VCaP (cell line): ENCODE measurements around the gene ERICH4.
A peak's percentile ranks its signal among the peaks of the same experiment; 100 is the strongest.

Source experiments
- H3K27ac ChIP-seq: fragments of 450-650 bp; 2 replicates; pipeline ENCODE4 v1.5.1; 2017
- TF ChIP-seq, protein P1 (sequence below): fragments of 450-650 bp; conservative IDR thresholded peaks from 2 replicates; pipeline ENCODE4 v1.5.1; 2017; ENCODE audit warnings: mild to moderate bottlenecking, moderate library complexity

ERICH4 gene

GRCh38 chr19:41399525-41399924 lies 43.4 kb upstream of the ERICH4 start:
- H3K27ac ChIP-seq = no peak overlapping the region
- TF ChIP-seq, protein P1, sequence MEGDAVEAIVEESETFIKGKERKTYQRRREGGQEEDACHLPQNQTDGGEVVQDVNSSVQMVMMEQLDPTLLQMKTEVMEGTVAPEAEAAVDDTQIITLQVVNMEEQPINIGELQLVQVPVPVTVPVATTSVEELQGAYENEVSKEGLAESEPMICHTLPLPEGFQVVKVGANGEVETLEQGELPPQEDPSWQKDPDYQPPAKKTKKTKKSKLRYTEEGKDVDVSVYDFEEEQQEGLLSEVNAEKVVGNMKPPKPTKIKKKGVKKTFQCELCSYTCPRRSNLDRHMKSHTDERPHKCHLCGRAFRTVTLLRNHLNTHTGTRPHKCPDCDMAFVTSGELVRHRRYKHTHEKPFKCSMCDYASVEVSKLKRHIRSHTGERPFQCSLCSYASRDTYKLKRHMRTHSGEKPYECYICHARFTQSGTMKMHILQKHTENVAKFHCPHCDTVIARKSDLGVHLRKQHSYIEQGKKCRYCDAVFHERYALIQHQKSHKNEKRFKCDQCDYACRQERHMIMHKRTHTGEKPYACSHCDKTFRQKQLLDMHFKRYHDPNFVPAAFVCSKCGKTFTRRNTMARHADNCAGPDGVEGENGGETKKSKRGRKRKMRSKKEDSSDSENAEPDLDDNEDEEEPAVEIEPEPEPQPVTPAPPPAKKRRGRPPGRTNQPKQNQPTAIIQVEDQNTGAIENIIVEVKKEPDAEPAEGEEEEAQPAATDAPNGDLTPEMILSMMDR = no peak

DNA sequence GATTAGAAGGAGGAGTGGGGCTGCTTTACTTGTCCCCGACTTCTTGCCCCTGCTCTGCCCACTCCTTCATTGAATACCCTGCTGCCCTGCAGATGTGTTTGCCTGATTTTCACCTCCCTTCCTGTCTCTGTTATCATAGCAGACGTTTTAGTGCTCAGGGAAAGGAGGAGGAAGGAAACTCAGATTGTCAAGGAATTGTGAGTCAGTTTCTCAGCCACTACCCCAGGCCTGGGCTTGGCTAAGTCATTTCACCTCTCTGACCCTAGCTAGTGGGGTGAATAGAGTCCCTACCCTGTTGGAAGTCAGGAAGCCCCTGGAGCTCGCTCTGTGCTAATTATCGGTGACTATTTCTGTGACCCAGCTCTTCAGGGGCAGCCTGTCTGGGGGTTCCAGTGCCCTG lies 41.5 kb upstream of the ERICH4 start:
- H3K27ac ChIP-seq = no peak overlapping the region
- TF ChIP-seq, protein P1 = no peak

DNA sequence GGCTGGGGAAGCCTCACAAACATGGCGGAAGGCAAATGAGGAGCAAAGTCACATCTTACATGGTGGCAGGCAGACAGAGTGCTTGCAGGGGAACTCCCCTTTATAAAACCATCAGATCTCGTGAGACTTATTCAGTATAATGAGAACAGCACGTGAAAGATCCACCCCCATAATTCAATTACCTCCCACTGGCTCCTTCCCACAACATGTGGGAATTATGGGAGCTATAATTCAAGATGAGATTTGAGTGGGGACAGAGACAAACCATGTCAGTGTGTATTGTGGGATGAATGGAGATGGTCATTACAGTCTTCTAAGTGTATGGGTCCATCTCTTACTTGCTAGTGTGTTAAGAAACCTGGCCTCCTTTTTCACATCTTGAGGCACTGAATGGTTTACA lies 40.9 kb upstream of the ERICH4 start:
- no peak overlapping the region for H3K27ac ChIP-seq
- TF ChIP-seq, protein P1 = no peak

GRCh38 chr19:41403181-41403970 lies 39.6 kb upstream of the ERICH4 start:
- peak overlapping the region; percentile 19; the same call in 1 of the 2 replicates for H3K27ac ChIP-seq
- TF ChIP-seq, protein P1 = no peak

DNA sequence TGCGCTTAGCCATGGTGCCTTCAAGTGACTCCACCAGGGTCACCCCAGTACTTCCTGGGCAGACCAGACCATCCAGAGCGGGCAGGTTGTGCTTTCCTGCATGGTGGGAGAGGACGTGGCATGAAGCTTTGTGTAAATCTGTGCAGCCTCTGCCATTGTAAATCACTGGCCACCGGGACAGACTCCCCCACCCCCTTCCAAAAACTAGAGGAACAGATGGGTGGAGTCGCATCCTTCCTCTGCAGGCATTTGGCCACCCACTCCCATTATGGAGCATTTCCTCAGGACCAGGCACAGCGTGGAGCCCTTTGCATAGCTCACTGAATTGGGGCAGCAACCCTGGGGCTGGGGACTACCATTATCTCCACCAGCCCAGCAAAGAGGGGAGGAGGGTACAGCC lies 37.2 kb upstream of the ERICH4 start:
- H3K27ac ChIP-seq = no peak overlapping the region
- TF ChIP-seq, protein P1 = no peak

DNA sequence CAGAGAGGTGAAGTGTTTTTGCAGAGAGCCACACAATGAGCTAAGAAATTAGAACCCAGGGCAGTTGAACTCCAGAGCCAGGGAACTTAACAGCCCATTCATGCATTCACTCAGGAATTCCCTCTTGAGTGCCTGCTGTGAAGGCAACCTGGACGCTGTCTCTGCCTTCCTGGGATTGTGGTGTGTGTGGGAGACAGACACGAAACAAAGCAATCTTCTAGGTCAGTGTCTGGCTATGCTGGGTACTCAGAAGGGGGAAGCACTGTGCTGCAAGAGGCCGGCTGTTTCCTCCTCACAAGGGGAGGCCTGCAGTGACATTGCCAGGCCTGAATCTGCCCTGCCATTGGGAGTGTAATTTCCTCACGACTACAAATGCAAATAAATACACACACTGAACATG lies 35.7 kb upstream of the ERICH4 start:
- TF ChIP-seq, protein P1 = no peak
- H3K27ac ChIP-seq = no peak overlapping the region

DNA sequence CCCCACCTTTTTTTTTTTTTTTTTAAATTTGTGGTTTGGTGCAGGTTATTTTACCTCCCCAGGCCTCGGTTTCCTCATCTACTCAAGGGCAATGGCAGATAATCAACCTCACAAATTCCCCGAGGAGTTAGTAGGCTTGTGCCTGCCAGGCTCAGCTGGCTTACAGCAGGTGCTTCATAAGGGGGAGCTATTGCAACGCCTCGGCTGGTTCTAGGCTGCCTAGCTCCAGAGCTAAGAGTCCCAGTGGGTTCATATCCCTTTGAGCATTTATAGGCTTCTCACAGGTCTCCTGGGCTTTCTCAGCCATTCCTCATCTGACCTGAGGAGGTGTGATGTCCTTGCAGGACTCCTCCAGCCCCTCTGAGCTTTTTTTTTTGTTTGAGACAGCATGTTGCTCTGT lies 34.7 kb upstream of the ERICH4 start:
- H3K27ac ChIP-seq = no peak overlapping the region; the same call in 1 of the 2 replicates
- TF ChIP-seq, protein P1 = no peak

- H3K27ac ChIP-seq = peak overlapping the region; percentile 42
Measured at GRCh38 chr19:41408846-41409245, 34.1 kb upstream of the ERICH4 start.
